SK-N-SH treated with all-trans-retinoic acid at 6 μM for 48 hours (cell line): ENCODE results near the gene VPS33B.
A peak's percentile ranks its signal among the peaks of the same experiment; 100 is the strongest.

Experiments used
- ATAC-seq: fragments of 200-7000 bp; cut with Tn5 transposase; 3 replicates; pipeline ENCODE4 v1.9.1; 2020; ENCODE audit warnings: mild to moderate bottlenecking, moderate library complexity
- BACH2 ChIP-seq: fragments of 250-450 bp; sonication (Bioruptor Pico); IDR thresholded peaks from 2 replicates; pipeline ENCODE4 v1.9.0; 2021; ENCODE audit warnings: mild to moderate bottlenecking, borderline replicate concordance
- CREB5 ChIP-seq: fragments of 250-450 bp; sonication (Bioruptor Pico); IDR thresholded peaks from 2 replicates; pipeline ENCODE4 v1.5.1; 2020; ENCODE audit warnings: low read depth, mild to moderate bottlenecking, moderate library complexity
- CSDC2 ChIP-seq: fragments of 250-450 bp; sonication (Bioruptor Pico); IDR thresholded peaks from 2 replicates; pipeline ENCODE4 v1.5.0; 2020; ENCODE audit warnings: mild to moderate bottlenecking, moderate library complexity
- CSRNP3 ChIP-seq: fragments of 250-450 bp; sonication (Bioruptor Pico); IDR thresholded peaks from 2 replicates; pipeline ENCODE4 v1.5.1; 2021; ENCODE audit warnings: mild to moderate bottlenecking, moderate library complexity
- ESRRG ChIP-seq: fragments of 250-450 bp; sonication (Bioruptor Pico); IDR thresholded peaks from 2 replicates; pipeline ENCODE4 v1.6.1; 2021; ENCODE audit warnings: mild to moderate bottlenecking
- GLIS3 ChIP-seq: fragments of 250-450 bp; sonication (Bioruptor Pico); IDR thresholded peaks from 2 replicates; pipeline ENCODE4 v1.5.0; 2020; ENCODE audit warnings: mild to moderate bottlenecking, moderate library complexity
- ISL1 ChIP-seq: fragments of 250-450 bp; sonication (Bioruptor Pico); IDR thresholded peaks from 2 replicates; pipeline ENCODE4 v2.1.2; 2022; ENCODE audit warnings: mild to moderate bottlenecking, moderate library complexity
- OSR1 ChIP-seq: fragments of 250-450 bp; sonication (Bioruptor Pico); IDR thresholded peaks from 2 replicates; pipeline ENCODE4 v1.8.0; 2022; ENCODE audit warnings: moderate library complexity, mild to moderate bottlenecking, inconsistent platforms
- POU6F1 ChIP-seq: fragments of 250-450 bp; sonication (Bioruptor Pico); IDR thresholded peaks from 2 replicates; pipeline ENCODE4 v1.8.0; 2021; ENCODE audit warnings: low read depth, mild to moderate bottlenecking, moderate library complexity, borderline replicate concordance
- PPARA ChIP-seq: fragments of 250-450 bp; sonication (Bioruptor Pico); IDR thresholded peaks from 2 replicates; pipeline ENCODE4 v1.5.0; 2020; ENCODE audit warnings: mild to moderate bottlenecking, borderline replicate concordance
- RARB ChIP-seq: fragments of 250-450 bp; sonication (Bioruptor Pico); IDR thresholded peaks from 2 replicates; pipeline ENCODE4 v1.8.0; 2021; ENCODE audit warnings: mild to moderate bottlenecking, moderate library complexity
- TCF4 ChIP-seq: fragments of 250-450 bp; sonication (Bioruptor Pico); IDR thresholded peaks from 2 replicates; pipeline ENCODE4 v1.8.0; 2021; ENCODE audit warnings: mild to moderate bottlenecking, moderate library complexity, borderline replicate concordance
- TOX ChIP-seq: fragments of 250-450 bp; sonication (Bioruptor Pico); IDR thresholded peaks from 2 replicates; pipeline ENCODE4 v1.8.0; 2021; ENCODE audit warnings: mild to moderate bottlenecking, moderate library complexity, borderline replicate concordance
- TSHZ2 ChIP-seq: fragments of 250-450 bp; sonication (Bioruptor Pico); IDR thresholded peaks from 2 replicates; pipeline ENCODE4 v1.5.0; 2020; ENCODE audit warnings: mild to moderate bottlenecking, moderate library complexity
- ZC3H10 ChIP-seq: fragments of 250-450 bp; sonication (Bioruptor Pico); IDR thresholded peaks from 2 replicates; pipeline ENCODE4 v1.5.1; 2021; ENCODE audit warnings: mild to moderate bottlenecking, moderate library complexity
- ZFP3 ChIP-seq: fragments of 250-450 bp; sonication (Bioruptor Pico); IDR thresholded peaks from 2 replicates; pipeline ENCODE4 v1.5.0; 2020; ENCODE audit warnings: mild to moderate bottlenecking, moderate library complexity
- ZFP30 ChIP-seq: fragments of 450-650 bp; formaldehyde crosslinking; IDR thresholded peaks from 2 replicates; pipeline ENCODE4 v1.5.0; 2022; ENCODE audit warnings: mild to moderate bottlenecking, moderate library complexity
- ZNF70 ChIP-seq: fragments of 450-650 bp; formaldehyde crosslinking; IDR thresholded peaks from 2 replicates; pipeline ENCODE4 v1.5.0; 2020; ENCODE audit warnings: mild to moderate bottlenecking, moderate library complexity
- ZNF8 ChIP-seq: fragments of 450-650 bp; formaldehyde crosslinking; IDR thresholded peaks from 2 replicates; pipeline ENCODE4 v1.5.0; 2020; ENCODE audit warnings: mild to moderate bottlenecking, moderate library complexity
- TF ChIP-seq, protein P1 (sequence below): fragments of 250-450 bp; sonication (Bioruptor Pico); IDR thresholded peaks from 2 replicates; pipeline ENCODE4 v1.8.0; 2020; ENCODE audit warnings: mild to moderate bottlenecking, moderate library complexity, borderline replicate concordance

Gene VPS33B

DNA sequence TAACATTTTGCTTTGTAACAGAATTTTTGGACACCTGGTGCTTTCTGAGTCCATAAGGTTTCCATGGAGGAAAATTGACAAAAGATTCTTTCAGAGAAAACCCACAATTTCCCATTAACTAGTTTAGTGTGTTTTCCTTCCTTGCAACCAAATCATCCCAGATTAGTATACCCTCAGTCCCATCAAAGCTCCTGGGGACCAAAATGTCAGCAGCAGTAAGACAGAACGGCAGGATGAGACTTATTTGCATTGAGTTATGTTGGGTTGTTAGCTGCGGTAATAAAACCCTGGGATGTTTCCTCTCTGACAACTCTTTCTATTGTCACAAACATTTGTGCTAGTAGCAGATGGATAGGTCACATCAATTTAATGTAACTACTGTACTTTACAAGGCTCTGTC, 32.4 kb upstream of the VPS33B start:
- no peak for TF ChIP-seq POU6F1
- no peak for TF ChIP-seq ISL1 (CRISPR knock-in tag)
- TF ChIP-seq CREB5 (CRISPR knock-in tag), result no peak
- TF ChIP-seq ZFP30, result no peak
- TF ChIP-seq TSHZ2 (CRISPR knock-in tag), result no peak
- no peak for TF ChIP-seq ZNF8
- no peak for TF ChIP-seq GLIS3 (CRISPR knock-in tag)
- ATAC-seq, result no peak

GRCh38 chr15:91051248-91051647, 28.9 kb upstream of the VPS33B start:
- TF ChIP-seq ZNF70 (CRISPR knock-in tag) (no peak), POU6F1 (no peak), ZFP30 (no peak), ZFP3 (CRISPR knock-in tag) (no peak), TCF4 (CRISPR knock-in tag) (no peak), CSRNP3 (no peak), ISL1 (CRISPR knock-in tag) (no peak), TSHZ2 (CRISPR knock-in tag) (no peak), RARB (CRISPR knock-in tag) (no peak), TOX (CRISPR knock-in tag) (no peak)
- TF ChIP-seq, protein P1, sequence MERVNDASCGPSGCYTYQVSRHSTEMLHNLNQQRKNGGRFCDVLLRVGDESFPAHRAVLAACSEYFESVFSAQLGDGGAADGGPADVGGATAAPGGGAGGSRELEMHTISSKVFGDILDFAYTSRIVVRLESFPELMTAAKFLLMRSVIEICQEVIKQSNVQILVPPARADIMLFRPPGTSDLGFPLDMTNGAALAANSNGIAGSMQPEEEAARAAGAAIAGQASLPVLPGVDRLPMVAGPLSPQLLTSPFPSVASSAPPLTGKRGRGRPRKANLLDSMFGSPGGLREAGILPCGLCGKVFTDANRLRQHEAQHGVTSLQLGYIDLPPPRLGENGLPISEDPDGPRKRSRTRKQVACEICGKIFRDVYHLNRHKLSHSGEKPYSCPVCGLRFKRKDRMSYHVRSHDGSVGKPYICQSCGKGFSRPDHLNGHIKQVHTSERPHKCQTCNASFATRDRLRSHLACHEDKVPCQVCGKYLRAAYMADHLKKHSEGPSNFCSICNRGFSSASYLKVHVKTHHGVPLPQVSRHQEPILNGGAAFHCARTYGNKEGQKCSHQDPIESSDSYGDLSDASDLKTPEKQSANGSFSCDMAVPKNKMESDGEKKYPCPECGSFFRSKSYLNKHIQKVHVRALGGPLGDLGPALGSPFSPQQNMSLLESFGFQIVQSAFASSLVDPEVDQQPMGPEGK, result no peak
- TF ChIP-seq, all 23 proteins: peak for 0
- no peak for ATAC-seq

GRCh38 chr15:91050128-91050455, 27.7 kb upstream of the VPS33B start:
- peak; percentile 60 for ATAC-seq
- TF ChIP-seq CREB5 (CRISPR knock-in tag) (no peak), ESRRG (CRISPR knock-in tag) (no peak), ZFP3 (CRISPR knock-in tag) (no peak), PPARA (CRISPR knock-in tag) (no peak), TCF4 (CRISPR knock-in tag) (no peak), GLIS3 (CRISPR knock-in tag) (no peak), BACH2 (CRISPR knock-in tag) (no peak), RARB (CRISPR knock-in tag) (no peak), POU6F1 (no peak), CSDC2 (no peak), OSR1 (no peak), ISL1 (CRISPR knock-in tag) (no peak), ZC3H10 (CRISPR knock-in tag) (no peak)
